Measurements from ENCODE around the gene GRIFIN. TPM values are rescaled to one million over a fixed set of nuclear protein-coding genes. Genes with fewer than 3 reads are reported as not detected.

Gene GRIFIN
- total RNA-seq, 2 donors from 2014 or later = not detected

- peak; percentile 76 for DNase-seq
- H3K36me3 ChIP-seq = no peaks in the 10 kb centered on the region
- H3K27me3 ChIP-seq = no peaks in the 10 kb centered on the region
- peaks cover 37% of the 10 kb centered on the region for H3K4me1 ChIP-seq
- H3K4me3 ChIP-seq = peak overlapping the region; percentile 53
- H3K9ac ChIP-seq (ENCODE audit: low read depth in 2 of 2, low read length in 2 of 2) = peak overlapping the region; percentile 57 to 98
- no peaks in the 10 kb centered on the region for H3K9me3 ChIP-seq
- no peak for TF ChIP-seq CTCF (IDR thresholded peaks at IDR 0.05)
- intact Hi-C loops (cut with DNase I) = no loop called here
- H3K27ac ChIP-seq = peak overlapping the region; percentile 82
Measured at GRCh38 chr7:2521952-2522591, 45.9 kb upstream of the GRIFIN start.

- H3K9me3 ChIP-seq = no peaks in the 10 kb centered on the region
- DNase-seq = no peak
- H3K27me3 ChIP-seq = no peaks in the 10 kb centered on the region
- no peak for TF ChIP-seq CTCF (IDR thresholded peaks at IDR 0.05)
- peak overlapping the region; percentile 82 for H3K27ac ChIP-seq
- peak overlapping the region; percentile 57 to 98 for H3K9ac ChIP-seq (ENCODE audit: low read depth in 2 of 2, low read length in 2 of 2)
- peaks cover 30% of the 10 kb centered on the region for H3K4me1 ChIP-seq
- H3K36me3 ChIP-seq = no peaks in the 10 kb centered on the region
- intact Hi-C loops (cut with DNase I) = no loop called here
- peak overlapping the region; percentile 53 for H3K4me3 ChIP-seq
Measured at GRCh38 chr7:2521341-2521745, 45.1 kb upstream of the GRIFIN start.

GRCh38 chr7:2520761-2521290 is 44.6 kb upstream of the GRIFIN start:
- H3K9me3 ChIP-seq = no peaks in the 10 kb centered on the region
- peak; percentile 69 for DNase-seq
- peak overlapping the region; percentile 57 to 98 for H3K9ac ChIP-seq (ENCODE audit: low read depth in 2 of 2, low read length in 2 of 2)
- peak overlapping the region; percentile 53 for H3K4me3 ChIP-seq
- no peaks in the 10 kb centered on the region for H3K36me3 ChIP-seq
- H3K27ac ChIP-seq = peak overlapping the region; percentile 82
- intact Hi-C loops (cut with DNase I) = no loop called here
- TF ChIP-seq CTCF (IDR thresholded peaks at IDR 0.05) = no peak
- H3K27me3 ChIP-seq = no peaks in the 10 kb centered on the region
- peaks cover 25% of the 10 kb centered on the region for H3K4me1 ChIP-seq

- Histone ChIP-seq H3K4me1 (peaks cover 19% of the 10 kb centered on the region), H3K27me3 (no peaks in the 10 kb centered on the region), H3K4me3 (peak overlapping the region; percentile 53), H3K9me3 (no peaks in the 10 kb centered on the region), H3K27ac (peak overlapping the region; percentile 82), H3K36me3 (no peaks in the 10 kb centered on the region), H3K9ac (ENCODE audit: low read depth in 2 of 2, low read length in 2 of 2) (peak overlapping the region; percentile 57 to 98)
- intact Hi-C loops (cut with DNase I) = no loop called here
- peak; percentile 68 for DNase-seq
- TF ChIP-seq CTCF (IDR thresholded peaks at IDR 0.05) = no peak
Measured at GRCh38 chr7:2520131-2520760, 44.0 kb upstream of the GRIFIN start.

- H3K4me1 ChIP-seq = peaks cover 15% of the 10 kb centered on the region
- DNase-seq = peak; percentile 91
- peak within 1 kb of the TSS; percentile 53 for H3K4me3 ChIP-seq
- no peak for TF ChIP-seq CTCF (IDR thresholded peaks at IDR 0.05)
- no peaks in the 10 kb centered on the region for H3K27me3 ChIP-seq
- intact Hi-C loops (cut with DNase I) = no loop called here
- peak within 1 kb of the TSS; percentile 65 to 98 for H3K9ac ChIP-seq (ENCODE audit: low read depth in 2 of 2, low read length in 2 of 2)
- H3K36me3 ChIP-seq = no peaks in the 10 kb centered on the region
- no peaks in the 10 kb centered on the region for H3K9me3 ChIP-seq
- peak within 1 kb of the TSS; percentile 82 for H3K27ac ChIP-seq
Measured at GRCh38 chr7:2519119-2519930, 43.1 kb upstream of the GRIFIN start, which contains the start of gene LFNG. TSS of gene LFNG (plus strand) at chr7:2519774. CDS start at chr7:2519862, 88 bp downstream.

Measured in colonic mucosa (tissue), 4 donors.